ENCODE data around the gene RALGPS1.

- TF ChIP-seq CTCF (IDR thresholded peaks at IDR 0.05) (no peak), POLR2A (IDR thresholded peaks at IDR 0.05) (no peak), POLR2AphosphoS5 (IDR thresholded peaks at IDR 0.05) (no peak)
Measured at GRCh38 chr9:127181595-127182190, 267.1 kb downstream of the RALGPS1 start.
